HK-2 (cell line): Measurements from ENCODE around the gene GPRIN3.

Source experiments
- DNase-seq: peaks from one replicate; pipeline ENCODE4 v3.0.0-alpha.2; 2018; ENCODE audit not compliant: unreplicated experiment

GPRIN3 gene

GRCh38 chr4:89290727-89291516 lies 16.7 kb downstream of the GPRIN3 start:
- DNase-seq, result no peak

- no peak for DNase-seq
Observed at GRCh38 chr4:89289312-89289711, 18.3 kb downstream of the GPRIN3 start.

GRCh38 chr4:89288430-89288829 lies 19.2 kb downstream of the GPRIN3 start:
- DNase-seq, result no peak

GRCh38 chr4:89287945-89288344 lies 19.7 kb downstream of the GPRIN3 start:
- no peak for DNase-seq

- no peak for DNase-seq
Observed at GRCh38 chr4:89285745-89286144, 21.9 kb downstream of the GPRIN3 start.

- peak; percentile 13 for DNase-seq
Observed at GRCh38 chr4:89284828-89285227, 22.8 kb downstream of the GPRIN3 start.

GRCh38 chr4:89284020-89284424 lies 23.6 kb downstream of the GPRIN3 start:
- no peak for DNase-seq

- no peak for DNase-seq
Observed at GRCh38 chr4:89283226-89284009, 24.2 kb downstream of the GPRIN3 start.

GRCh38 chr4:89279385-89279784 lies 28.2 kb downstream of the GPRIN3 start:
- DNase-seq, result no peak

GRCh38 chr4:89277412-89277811 lies 30.2 kb downstream of the GPRIN3 start:
- no peak for DNase-seq

- DNase-seq, result no peak
Observed at GRCh38 chr4:89276296-89276695, 31.3 kb downstream of the GPRIN3 start.

- no peak for DNase-seq
Observed at GRCh38 chr4:89275587-89275986, 32.0 kb downstream of the GPRIN3 start.

GRCh38 chr4:89273741-89274141 lies 33.9 kb downstream of the GPRIN3 start:
- no peak for DNase-seq

- no peak for DNase-seq
Observed at GRCh38 chr4:89270792-89271191, 36.8 kb downstream of the GPRIN3 start.

GRCh38 chr4:89269121-89269666 lies 38.4 kb downstream of the GPRIN3 start:
- DNase-seq, result no peak

GRCh38 chr4:89268679-89269078 lies 38.9 kb downstream of the GPRIN3 start:
- no peak for DNase-seq

- no peak for DNase-seq
Observed at GRCh38 chr4:89267846-89268245, 39.8 kb downstream of the GPRIN3 start.

GRCh38 chr4:89267392-89267791 lies 40.2 kb downstream of the GPRIN3 start:
- DNase-seq, result no peak

GRCh38 chr4:89266128-89266527 lies 41.5 kb downstream of the GPRIN3 start:
- no peak for DNase-seq

GRCh38 chr4:89263265-89263664 lies 44.3 kb downstream of the GPRIN3 start:
- DNase-seq, result no peak

GRCh38 chr4:89259301-89260028 lies 48.1 kb downstream of the GPRIN3 start:
- DNase-seq, result no peak

- DNase-seq, result no peak
Observed at GRCh38 chr4:89258506-89258905, 49.1 kb downstream of the GPRIN3 start.
